ENCODE measurements around the gene SMARCD2. TPM values are rescaled to one million over a fixed set of nuclear protein-coding genes. Genes with fewer than 3 reads are reported as not detected.

Gene SMARCD2
- total and polyA plus RNA-seq, 2 donors (not counting 1 experiment from before 2014, with no cell fraction given), result 51.1 to 87.0 TPM

DNA sequence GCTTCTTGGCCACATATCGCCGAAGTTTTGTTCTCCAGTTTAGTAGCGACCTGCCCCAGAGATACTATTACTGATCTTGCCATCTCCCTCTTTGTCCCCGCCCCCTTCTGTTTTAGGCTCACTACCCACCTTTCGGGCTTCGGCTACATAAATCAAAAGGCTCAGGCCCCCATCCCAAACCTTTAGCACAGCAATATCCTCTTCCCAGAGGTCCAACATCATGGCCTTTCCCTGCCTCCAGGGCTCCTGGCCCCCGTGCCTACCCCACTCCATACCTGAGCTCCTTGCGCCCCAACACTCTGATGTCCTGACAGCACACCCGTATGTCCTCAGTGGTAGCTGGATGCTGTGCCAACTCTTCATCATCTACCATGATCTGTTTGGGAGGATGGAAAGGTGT lies 18.1 kb downstream of the SMARCD2 start:
- no peak overlapping the region for H2AFZ ChIP-seq (ENCODE audit: low read length)
- H3K27ac ChIP-seq (ENCODE audit: insufficient read depth, low read length), result no peak overlapping the region
- H4K20me1 ChIP-seq (ENCODE audit: control insufficient read depth, extremely low read depth, insufficient read depth, low read length), result no peaks in the 10 kb centered on the region
- H3K27me3 ChIP-seq (ENCODE audit: control insufficient read depth, insufficient read depth, low read length), result no peaks in the 10 kb centered on the region
- no peak overlapping the region for H3K4me2 ChIP-seq (ENCODE audit: extremely low read depth, insufficient read depth, low read length)
- peaks cover 43% of the 10 kb centered on the region for H3K79me2 ChIP-seq (ENCODE audit: control insufficient read depth, insufficient read depth, low read length)
- no peak overlapping the region for H3K4me3 ChIP-seq (replicated peaks in 1 of 4; ENCODE audit: control extremely low read depth in 1 of 4, insufficient read depth in 1 of 4, low read depth in 3 of 4, low read length in 4 of 4)
- no peak for DNase-seq (ENCODE audit: low read depth in 2 of 2)
- peaks cover 8% of the 10 kb centered on the region for H3K4me1 ChIP-seq (ENCODE audit: control insufficient read depth, extremely low read depth, insufficient read depth, low read length)
- no peaks in the 10 kb centered on the region for H3K9me3 ChIP-seq (ENCODE audit: control insufficient read depth, insufficient read depth, low read depth, low read length)
- H3K9ac ChIP-seq (ENCODE audit: insufficient read depth, low read length), result no peak overlapping the region
- TF ChIP-seq, protein P1, sequence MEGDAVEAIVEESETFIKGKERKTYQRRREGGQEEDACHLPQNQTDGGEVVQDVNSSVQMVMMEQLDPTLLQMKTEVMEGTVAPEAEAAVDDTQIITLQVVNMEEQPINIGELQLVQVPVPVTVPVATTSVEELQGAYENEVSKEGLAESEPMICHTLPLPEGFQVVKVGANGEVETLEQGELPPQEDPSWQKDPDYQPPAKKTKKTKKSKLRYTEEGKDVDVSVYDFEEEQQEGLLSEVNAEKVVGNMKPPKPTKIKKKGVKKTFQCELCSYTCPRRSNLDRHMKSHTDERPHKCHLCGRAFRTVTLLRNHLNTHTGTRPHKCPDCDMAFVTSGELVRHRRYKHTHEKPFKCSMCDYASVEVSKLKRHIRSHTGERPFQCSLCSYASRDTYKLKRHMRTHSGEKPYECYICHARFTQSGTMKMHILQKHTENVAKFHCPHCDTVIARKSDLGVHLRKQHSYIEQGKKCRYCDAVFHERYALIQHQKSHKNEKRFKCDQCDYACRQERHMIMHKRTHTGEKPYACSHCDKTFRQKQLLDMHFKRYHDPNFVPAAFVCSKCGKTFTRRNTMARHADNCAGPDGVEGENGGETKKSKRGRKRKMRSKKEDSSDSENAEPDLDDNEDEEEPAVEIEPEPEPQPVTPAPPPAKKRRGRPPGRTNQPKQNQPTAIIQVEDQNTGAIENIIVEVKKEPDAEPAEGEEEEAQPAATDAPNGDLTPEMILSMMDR (conservative IDR thresholded peaks at IDR 0.05 in 1 of 2, IDR thresholded peaks at IDR 0.05 in 1 of 2; ENCODE audit: low read depth in 1 of 2, low read length in 2 of 2), result no peak
- no peak for TF ChIP-seq EZH2 (IDR thresholded peaks at IDR 0.05; ENCODE audit: low read length, missing control alignments)
- H3K36me3 ChIP-seq (ENCODE audit: control insufficient read depth, insufficient read depth, low read length), result peaks cover 41% of the 10 kb centered on the region

DNA sequence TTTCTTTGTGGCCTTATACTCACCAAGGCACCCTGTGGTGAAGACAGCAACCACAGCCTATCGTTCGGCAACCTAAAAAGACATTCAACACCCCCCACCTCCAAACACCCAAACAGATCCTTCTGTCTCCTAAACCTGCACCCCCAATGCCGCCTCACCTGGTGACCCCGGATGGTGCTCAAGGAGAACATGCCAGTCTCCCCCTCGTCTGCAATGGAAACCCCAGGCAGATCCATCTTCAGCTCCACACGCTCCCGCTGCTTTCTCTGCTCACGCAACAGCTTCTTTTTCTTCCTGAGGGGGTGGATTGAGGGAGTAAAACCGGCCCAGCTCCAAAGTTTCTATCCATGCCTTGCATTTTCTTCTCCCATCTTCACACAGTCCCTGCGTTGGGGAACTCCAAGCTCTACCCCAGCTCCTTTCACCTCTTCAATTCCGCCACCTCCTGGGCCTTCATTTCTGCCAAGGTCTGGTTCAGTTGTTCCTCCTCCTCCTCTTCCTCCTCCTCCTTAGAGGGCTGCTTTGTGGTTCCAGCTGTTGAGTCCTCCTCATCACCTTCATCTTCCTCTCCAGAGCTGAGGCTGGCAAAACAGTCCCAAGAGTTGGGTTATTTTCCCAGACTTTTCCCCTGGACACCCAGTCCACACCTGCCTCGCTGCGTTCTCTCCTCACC lies 18.7 kb downstream of the SMARCD2 start:
- Histone ChIP-seq H3K27me3 (ENCODE audit: control insufficient read depth, insufficient read depth, low read length) (no peaks in the 10 kb centered on the region), H3K36me3 (ENCODE audit: control insufficient read depth, insufficient read depth, low read length) (peaks cover 41% of the 10 kb centered on the region), H4K20me1 (ENCODE audit: control insufficient read depth, extremely low read depth, insufficient read depth, low read length) (no peaks in the 10 kb centered on the region), H2AFZ (ENCODE audit: low read length) (no peak overlapping the region), H3K4me1 (ENCODE audit: control insufficient read depth, extremely low read depth, insufficient read depth, low read length) (peaks cover 5% of the 10 kb centered on the region), H3K4me2 (ENCODE audit: extremely low read depth, insufficient read depth, low read length) (no peak overlapping the region), H3K79me2 (ENCODE audit: control insufficient read depth, insufficient read depth, low read length) (peaks cover 37% of the 10 kb centered on the region), H3K4me3 (replicated peaks in 1 of 4; ENCODE audit: control extremely low read depth in 1 of 4, insufficient read depth in 1 of 4, low read depth in 3 of 4, low read length in 4 of 4) (no peak overlapping the region), H3K9ac (ENCODE audit: insufficient read depth, low read length) (no peak overlapping the region), H3K27ac (ENCODE audit: insufficient read depth, low read length) (no peak overlapping the region), H3K9me3 (ENCODE audit: control insufficient read depth, insufficient read depth, low read depth, low read length) (no peaks in the 10 kb centered on the region)
- DNase-seq (ENCODE audit: low read depth in 2 of 2), result no peak
- no peak for TF ChIP-seq EZH2 (IDR thresholded peaks at IDR 0.05; ENCODE audit: low read length, missing control alignments)
- TF ChIP-seq, protein P1 (conservative IDR thresholded peaks at IDR 0.05 in 1 of 2, IDR thresholded peaks at IDR 0.05 in 1 of 2; ENCODE audit: low read depth in 1 of 2, low read length in 2 of 2), result no peak

DNA sequence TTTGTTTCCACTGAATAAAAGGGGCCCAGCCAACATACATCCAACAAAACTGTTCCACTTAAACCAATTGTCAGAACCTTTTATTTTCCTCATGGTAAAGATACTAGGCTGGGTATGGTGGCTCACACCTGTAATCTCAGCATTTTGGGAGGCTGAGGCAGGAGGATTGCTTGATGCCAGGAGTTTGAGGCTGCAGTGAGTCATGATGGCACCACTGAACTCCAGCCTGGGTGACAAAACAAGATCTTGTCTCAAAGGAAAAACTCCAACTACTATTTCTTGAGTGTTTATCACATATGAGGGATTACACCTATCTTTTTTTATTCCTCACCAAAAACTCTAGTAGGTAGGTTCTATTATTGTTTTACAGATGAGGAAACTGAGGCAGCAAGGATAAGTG lies 19.9 kb downstream of the SMARCD2 start:
- Histone ChIP-seq H3K36me3 (ENCODE audit: control insufficient read depth, insufficient read depth, low read length) (peaks cover 50% of the 10 kb centered on the region), H3K27me3 (ENCODE audit: control insufficient read depth, insufficient read depth, low read length) (no peaks in the 10 kb centered on the region), H3K4me3 (replicated peaks in 1 of 4; ENCODE audit: control extremely low read depth in 1 of 4, insufficient read depth in 1 of 4, low read depth in 3 of 4, low read length in 4 of 4) (no peak overlapping the region), H3K4me2 (ENCODE audit: extremely low read depth, insufficient read depth, low read length) (no peak overlapping the region), H3K9me3 (ENCODE audit: control insufficient read depth, insufficient read depth, low read depth, low read length) (no peaks in the 10 kb centered on the region), H2AFZ (ENCODE audit: low read length) (no peak overlapping the region), H3K27ac (ENCODE audit: insufficient read depth, low read length) (no peak overlapping the region), H3K9ac (ENCODE audit: insufficient read depth, low read length) (no peak overlapping the region), H3K4me1 (ENCODE audit: control insufficient read depth, extremely low read depth, insufficient read depth, low read length) (peaks cover 5% of the 10 kb centered on the region), H4K20me1 (ENCODE audit: control insufficient read depth, extremely low read depth, insufficient read depth, low read length) (no peaks in the 10 kb centered on the region), H3K79me2 (ENCODE audit: control insufficient read depth, insufficient read depth, low read length) (peaks cover 25% of the 10 kb centered on the region)
- DNase-seq (ENCODE audit: low read depth in 2 of 2), result no peak
- no peak for TF ChIP-seq EZH2 (IDR thresholded peaks at IDR 0.05; ENCODE audit: low read length, missing control alignments)
- TF ChIP-seq, protein P1 (conservative IDR thresholded peaks at IDR 0.05 in 1 of 2, IDR thresholded peaks at IDR 0.05 in 1 of 2; ENCODE audit: low read depth in 1 of 2, low read length in 2 of 2), result no peak
